ENCODE data around the gene AGPAT3.
"Not testable (repeated sequence)": the region's sequence is repeated elsewhere in the genome, so short reads cannot be mapped to it uniquely, and the experiment has no call there.

Gene AGPAT3

GRCh38 chr21:43835050-43835449 is 30.0 kb upstream of the AGPAT3 start:
- DNase-seq, result no peak

DNA sequence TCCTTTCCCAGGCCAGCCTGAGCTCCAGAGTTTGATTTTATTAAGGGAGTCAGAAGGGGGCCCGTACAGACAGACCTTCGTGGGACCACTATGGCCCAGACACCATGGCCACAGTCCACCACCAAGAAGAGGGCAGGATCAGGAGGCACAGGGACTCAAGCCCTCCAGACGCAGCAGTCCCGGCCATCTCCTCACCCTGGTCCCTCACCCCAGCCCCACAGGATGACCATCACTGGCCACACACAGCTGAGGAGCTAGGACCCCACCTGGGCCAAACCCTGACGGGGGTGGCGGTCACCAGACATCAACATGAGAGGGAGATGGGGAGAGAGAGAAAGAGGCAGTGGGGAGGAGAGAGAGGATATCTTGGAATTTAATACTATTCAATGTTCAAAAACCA is 29.2 kb upstream of the AGPAT3 start:
- no peak for DNase-seq

- DNase-seq, result no peak
Measured at GRCh38 chr21:43836616-43837015, 28.4 kb upstream of the AGPAT3 start.

DNA sequence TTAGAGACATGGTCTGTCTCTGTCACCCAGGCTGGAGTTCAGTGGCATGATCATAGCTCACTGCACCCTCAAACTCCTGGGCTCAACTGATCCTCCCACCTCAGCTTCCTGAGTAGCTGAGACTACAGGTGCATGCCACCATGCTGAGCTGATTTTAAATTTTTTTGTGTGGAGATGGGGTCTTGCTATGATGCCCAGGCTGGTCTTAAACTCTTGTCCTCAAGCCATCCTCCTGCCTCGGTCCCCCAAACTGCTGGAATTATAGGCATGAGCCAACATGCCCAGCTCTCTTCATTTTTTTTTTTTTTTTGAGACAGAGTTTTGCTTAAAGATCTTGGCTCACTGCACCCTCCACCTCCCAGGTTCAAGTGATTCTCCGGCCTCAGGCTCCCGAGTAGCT is 24.8 kb upstream of the AGPAT3 start:
- DNase-seq, result no peak

GRCh38 chr21:43842742-43843141 is 22.3 kb upstream of the AGPAT3 start:
- DNase-seq, result no peak

DNA sequence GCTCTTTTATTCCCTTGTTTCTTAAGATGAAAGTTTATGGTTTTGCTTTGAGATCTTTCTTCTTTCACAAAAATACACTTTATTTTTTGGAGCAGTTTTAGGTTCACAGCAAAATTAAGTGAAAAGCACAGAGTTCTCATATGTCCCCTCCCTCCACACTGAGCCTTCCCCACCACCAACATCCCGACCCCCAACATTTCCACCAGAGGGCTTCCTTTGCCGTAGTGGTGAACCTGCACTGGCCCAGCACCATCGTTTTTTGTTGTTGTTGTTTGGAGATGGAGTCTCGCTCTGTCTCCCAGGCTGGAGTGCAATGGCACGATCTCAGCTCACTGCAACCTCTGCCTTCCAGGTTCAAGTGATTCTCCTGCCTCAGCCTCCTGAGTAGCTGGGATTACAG is 20.1 kb upstream of the AGPAT3 start:
- not testable (repeated sequence) for DNase-seq

DNA sequence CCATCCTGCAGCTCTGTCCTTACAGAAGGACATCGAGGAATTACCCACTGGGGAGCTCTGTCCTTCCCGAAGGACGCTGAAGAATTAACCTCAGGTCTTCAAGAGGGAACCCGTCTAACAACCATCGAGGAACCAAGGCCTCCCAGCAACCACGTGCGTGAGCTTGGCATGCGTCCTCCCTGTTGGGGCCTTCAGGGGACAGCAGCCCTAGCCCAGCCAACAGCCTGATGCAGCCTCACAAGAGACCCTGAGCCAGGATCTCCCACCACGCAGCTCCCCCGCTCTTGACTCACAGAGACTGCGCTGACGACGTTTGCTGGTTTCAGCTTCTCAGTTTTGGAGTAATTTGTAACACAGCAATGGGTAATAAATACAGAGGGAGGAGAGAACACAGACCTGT is 19.6 kb upstream of the AGPAT3 start:
- no peak for DNase-seq

DNA sequence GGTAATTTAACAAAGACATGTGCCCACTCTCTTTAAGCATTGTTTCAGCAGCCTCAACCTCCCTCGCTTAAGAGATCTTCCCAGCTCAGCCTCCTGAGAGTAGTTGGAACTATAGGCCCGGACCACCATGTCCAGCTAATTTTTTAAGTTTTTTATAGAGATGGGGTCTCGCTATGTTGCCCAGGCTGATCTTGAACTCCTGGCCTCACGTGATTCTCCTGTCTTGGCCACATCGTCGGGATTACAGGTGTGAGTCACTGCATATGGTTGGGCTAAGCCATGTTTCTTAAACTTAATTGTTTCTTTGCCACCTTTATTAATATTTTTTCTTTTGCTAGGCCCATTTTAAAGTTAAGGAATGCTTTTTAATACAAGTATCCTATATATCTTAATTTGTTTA is 18.6 kb upstream of the AGPAT3 start:
- no peak for DNase-seq

DNA sequence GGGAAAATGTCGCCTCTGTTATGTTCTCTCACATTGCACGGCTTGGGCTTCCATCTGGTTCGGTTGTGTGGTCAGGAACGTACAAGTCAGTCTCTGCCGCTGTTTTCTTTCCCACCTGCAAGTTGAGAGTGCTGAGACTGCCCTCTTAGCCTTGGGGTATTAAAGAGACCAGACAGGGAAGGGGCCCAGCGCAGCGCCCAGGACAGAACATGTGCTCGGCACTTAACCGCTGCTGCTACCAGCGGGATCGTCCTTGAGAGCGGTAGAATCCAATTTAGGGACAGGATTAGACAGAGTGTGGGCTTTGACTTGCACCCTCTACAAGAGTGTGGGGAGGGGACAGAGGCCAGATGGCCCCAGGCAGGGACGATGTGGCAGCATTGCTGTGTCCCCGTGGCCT is 17.7 kb upstream of the AGPAT3 start:
- DNase-seq, result no peak

DNA sequence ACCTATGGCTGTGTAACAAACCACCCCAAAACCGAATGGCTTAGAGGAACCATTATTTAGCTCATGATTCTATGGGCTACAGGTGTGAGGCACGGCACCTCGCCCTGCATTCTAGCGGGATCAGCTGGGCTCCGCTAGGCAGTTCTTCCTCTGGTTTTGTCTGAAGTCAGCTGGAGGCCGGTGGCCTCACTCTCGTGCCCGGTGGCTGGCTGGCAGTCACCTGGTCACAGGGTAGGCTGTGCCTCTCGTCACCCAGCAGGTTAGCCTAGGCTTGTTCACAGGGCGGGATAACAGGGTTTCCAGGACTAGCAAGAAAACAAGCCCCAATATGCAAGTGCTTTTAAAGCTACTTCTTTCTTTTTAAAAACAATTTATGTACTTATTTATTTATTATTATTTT is 16.3 kb upstream of the AGPAT3 start:
- no peak for DNase-seq

DNA sequence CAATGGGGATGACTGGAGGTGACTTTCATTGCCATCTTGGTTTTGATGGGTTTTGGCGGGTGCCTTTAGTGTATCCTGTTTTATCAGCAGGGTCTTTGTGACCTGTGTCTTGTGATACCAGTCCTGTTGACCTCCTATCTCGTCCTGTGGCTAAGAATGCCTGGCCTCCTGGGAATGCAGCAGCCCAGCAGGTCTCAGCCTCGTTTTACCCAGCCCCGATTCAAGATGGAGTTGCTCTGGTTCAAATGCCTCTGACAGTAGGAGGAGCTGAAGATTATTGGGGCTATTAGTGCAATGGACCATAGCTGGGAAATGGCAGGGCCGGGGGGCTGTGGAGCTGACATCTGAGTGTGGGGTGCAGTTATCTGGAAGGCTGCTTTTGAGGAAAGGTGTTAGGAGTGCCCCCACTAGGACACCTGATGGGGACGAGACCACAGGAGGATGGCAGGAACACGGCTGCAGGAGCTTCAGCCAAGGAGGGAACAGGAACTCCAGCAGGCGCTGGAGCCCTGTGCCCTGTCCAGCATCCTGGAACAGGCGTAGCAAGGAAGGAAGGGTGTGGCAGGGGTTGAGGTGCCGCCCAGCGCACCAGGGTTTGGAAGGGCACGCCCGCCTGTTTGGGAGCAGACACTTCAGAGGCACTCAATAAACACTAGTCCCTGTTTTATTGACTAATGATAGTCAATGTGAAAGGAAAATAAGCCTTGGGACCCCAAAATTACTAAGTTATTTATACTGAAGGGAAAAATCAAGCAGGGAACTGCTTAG is 15.3 kb upstream of the AGPAT3 start:
- DNase-seq, result no peak

GRCh38 chr21:43850728-43851295 is 14.2 kb upstream of the AGPAT3 start:
- no peak for DNase-seq

DNA sequence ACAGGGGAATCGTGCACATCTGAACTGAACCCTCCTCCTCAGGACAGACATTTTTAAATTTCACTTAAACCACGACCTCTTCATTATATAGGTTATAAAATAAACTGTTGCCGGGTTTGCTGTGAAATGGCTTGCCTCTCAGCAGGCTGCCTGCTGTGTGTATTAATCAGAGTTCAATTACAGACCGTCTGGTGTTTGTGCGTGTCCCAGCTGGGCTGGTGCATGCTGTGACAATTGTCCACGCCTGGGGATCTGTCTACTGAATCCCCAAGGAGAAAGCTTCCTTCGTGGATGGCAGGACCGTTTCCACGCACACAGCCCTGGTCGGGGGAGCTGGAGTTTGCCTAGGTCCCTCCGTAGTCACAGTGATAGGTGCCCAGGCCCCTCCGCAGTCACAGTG is 13.4 kb upstream of the AGPAT3 start:
- DNase-seq, result no peak

GRCh38 chr21:43853851-43854772 is 10.9 kb upstream of the AGPAT3 start:
- no peak for DNase-seq

DNA sequence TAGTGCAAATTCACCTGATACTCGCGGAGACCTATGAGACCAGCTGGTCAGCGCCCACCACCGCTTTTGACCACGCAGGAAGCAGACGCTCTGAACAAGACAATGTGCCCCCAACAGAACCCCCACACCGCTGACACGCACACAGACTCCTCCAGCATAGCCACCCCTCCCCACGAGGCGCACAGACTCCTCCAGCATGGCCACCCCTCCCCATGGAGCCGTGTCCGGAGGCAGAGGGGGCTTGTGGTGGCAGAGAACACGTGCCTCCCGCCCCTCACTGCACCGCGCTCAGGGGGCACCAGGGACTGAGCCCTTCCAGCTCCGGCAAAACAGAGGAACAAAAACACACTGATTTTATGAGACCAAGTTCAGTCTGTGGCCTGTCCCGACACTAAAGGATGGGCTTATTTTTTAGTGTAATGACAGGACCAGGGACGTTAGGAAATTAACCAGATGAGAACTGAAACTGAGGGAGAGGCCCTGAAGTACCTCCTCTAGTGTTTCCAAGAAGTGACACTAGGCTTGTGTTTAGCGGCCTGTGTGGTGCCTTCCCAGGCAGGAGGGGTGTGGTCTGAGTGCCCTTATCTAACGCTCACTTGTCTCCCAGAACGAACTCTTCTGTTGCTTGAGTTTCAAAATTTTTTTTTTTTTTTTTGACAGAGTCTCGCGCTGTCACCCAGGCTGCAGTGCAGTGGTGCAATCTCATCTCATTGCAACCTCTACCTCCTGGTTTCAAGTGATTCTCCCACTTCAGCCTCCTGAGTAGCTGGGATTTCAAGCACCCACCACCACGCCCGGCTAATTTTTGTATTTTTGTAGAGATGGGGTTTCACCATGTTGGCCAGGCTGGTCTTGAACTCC is 10.0 kb upstream of the AGPAT3 start:
- no peak for DNase-seq

DNA sequence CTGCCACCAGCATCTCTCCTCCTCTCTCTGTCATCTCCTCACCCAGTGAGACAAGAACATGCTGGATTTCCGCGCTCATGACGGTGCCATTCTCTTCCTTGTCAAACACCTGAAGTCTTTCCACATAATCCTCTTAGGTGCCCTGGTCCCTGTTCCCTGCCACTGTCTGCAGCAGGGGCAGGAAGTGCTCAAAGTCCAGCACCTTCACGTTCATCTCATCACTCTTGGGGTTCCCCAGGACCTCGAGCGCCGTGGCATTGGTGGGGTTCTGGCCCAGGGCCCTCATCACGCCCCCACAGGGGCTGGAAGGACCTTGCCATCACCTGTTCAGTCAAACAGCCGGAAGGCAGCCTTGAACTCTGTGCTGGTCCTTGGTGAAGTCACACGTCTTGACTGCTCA is 9.1 kb upstream of the AGPAT3 start:
- DNase-seq, result no peak

GRCh38 chr21:43858806-43859648 is 6.0 kb upstream of the AGPAT3 start:
- no peak for DNase-seq

GRCh38 chr21:43859747-43860214 is 5.2 kb upstream of the AGPAT3 start:
- no peak for DNase-seq

GRCh38 chr21:43861706-43862105 is 3.3 kb upstream of the AGPAT3 start:
- DNase-seq, result peak; percentile 67

DNA sequence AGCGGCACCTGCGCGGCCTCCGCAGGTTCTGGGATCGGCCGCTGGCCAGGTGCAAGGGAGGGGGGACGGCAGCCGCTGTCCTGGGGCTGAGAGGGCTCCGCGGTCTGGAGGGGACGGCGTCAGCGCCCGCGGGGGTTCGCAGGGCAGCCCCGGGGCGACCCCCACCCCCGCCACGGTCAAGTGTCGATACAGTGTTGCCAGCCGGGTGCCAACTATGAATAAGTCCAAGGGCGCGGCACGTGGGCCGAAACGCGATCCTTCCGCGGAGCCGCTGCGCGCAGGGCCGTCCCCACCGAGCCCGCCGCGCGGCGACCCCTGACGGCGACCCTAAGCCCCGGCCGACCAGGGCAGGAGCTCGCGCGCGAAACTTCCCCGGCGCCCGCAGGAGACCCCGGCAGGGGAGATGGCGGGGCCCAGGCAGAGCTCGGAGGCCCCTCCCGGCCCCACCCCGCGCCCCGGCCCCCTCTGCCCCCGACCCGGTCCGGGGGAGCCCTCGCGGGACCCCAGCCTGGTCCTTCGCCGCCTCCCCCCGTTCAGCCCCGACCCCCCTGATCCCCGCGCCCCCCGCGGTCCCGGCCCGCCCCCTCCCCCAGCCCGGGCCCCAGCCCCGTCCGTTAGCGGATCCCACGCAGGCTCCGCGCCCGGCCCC is 586 bp upstream of the AGPAT3 start:
- peak; percentile 77 for DNase-seq
